T-cell (primary cell): ENCODE measurements around the gene SEMA4D. TPM values are rescaled to one million over a fixed set of nuclear protein-coding genes. Genes with fewer than 3 reads are reported as not detected.
"Not testable (repeated sequence)": the region's sequence is repeated elsewhere in the genome, so short reads cannot be mapped to it uniquely, and the experiment has no call there.

Experiments
- ATAC-seq, 4 experiments: fragments of 200-7000 bp in 3 of 4; fragments of 150-1000 bp in 1 of 4; cut with Tn5 transposase; replicated peaks in 1 of 4; 1 replicate in 3 of 4; 2 replicates in 1 of 4; pipeline ENCODE4 v1.10.0; 2021; ENCODE audit warnings: moderate library complexity in 3 of 4, mild to moderate bottlenecking in 2 of 4, moderate number of reproducible peaks in 1 of 4
- CTCF ChIA-PET, 2 donors: fragments of 300-600 bp; sonication (Branson Sonifier 250); formaldehyde crosslinking; loops; one replicate each; lab custom pipeline; 2022; ENCODE audit warnings: antibody characterized with exemption in 2 of 2; lab: Charles Lee
- POLR2A ChIA-PET, 2 donors: fragments of 300-600 bp; sonication (Branson Sonifier 250); formaldehyde crosslinking; loops; one replicate each; lab custom pipeline; 2022; ENCODE audit warnings: antibody characterized with exemption in 2 of 2; lab: Charles Lee
- DNase-seq, 35 experiments: peaks; one replicate each; pipeline versions ENCODE4 v3.0.0 to v3.0.0-alpha.2; 2013 to 2023
- H3K27ac ChIP-seq: one replicate; pipeline ENCODE4 v1.5.1; 2013; ENCODE audit warnings: low read length
- H3K27me3 ChIP-seq, 2 experiments: replicated peaks in 1 of 2; 1 replicate in 1 of 2; 2 replicates in 1 of 2; pipeline versions ENCODE4 v1.6.1 to v1.7.0; 2013; ENCODE audit warnings: low read length in 1 of 2, mixed read lengths in 1 of 2; ENCODE audit not compliant: control insufficient read depth in 2 of 2, insufficient read depth in 2 of 2; ENCODE audit errors: extremely low read depth in 1 of 2
- H3K36me3 ChIP-seq, 2 donors: 1 replicate in 1 of 2; 2 replicates in 1 of 2; pipeline versions ENCODE4 v1.6.1 to v1.7.0; 2013; ENCODE audit warnings: low read length in 1 of 2; ENCODE audit not compliant: control insufficient read depth in 2 of 2, insufficient read depth in 1 of 2; ENCODE audit errors: extremely low read depth in 1 of 2
- H3K4me1 ChIP-seq, 2 experiments: 1 replicate in 1 of 2; 2 replicates in 1 of 2; pipeline versions ENCODE4 v1.6.1 to v1.7.0; 2013; ENCODE audit warnings: low read length in 2 of 2, mixed read lengths in 1 of 2; ENCODE audit not compliant: insufficient read depth in 2 of 2, control insufficient read depth in 1 of 2; ENCODE audit errors: extremely low read depth in 1 of 2
- H3K4me3 ChIP-seq, 2 donors: 1 replicate in 1 of 2; 2 replicates in 1 of 2; pipeline versions ENCODE4 v1.5.1 to v1.7.0; 2013; ENCODE audit warnings: mild to moderate bottlenecking in 2 of 2, low read length in 1 of 2, moderate library complexity in 1 of 2; ENCODE audit not compliant: control insufficient read depth in 1 of 2; ENCODE audit errors: extremely low read depth in 1 of 2
- H3K9me3 ChIP-seq: 2 replicates; pipeline ENCODE4 v1.7.0; 2013
- H3K27ac Mint-ChIP-seq, 2 donors: one replicate each; pipeline ENCODE4 v1.8.0; 2020 to 2021; ENCODE audit warnings: mild to moderate bottlenecking in 2 of 2, mixed read lengths in 2 of 2
- H3K27me3 Mint-ChIP-seq, 2 donors: one replicate each; pipeline ENCODE4 v1.8.0; 2021 to 2022; ENCODE audit warnings: mixed read lengths in 2 of 2
- H3K36me3 Mint-ChIP-seq: one replicate; pipeline ENCODE4 v1.8.0; 2021; ENCODE audit warnings: mixed read lengths
- H3K4me1 Mint-ChIP-seq, 3 donors: one replicate each; pipeline ENCODE4 v1.8.0; 2020 to 2022; ENCODE audit warnings: mixed read lengths in 3 of 3, mild to moderate bottlenecking in 1 of 3
- H3K4me3 Mint-ChIP-seq, 3 donors: one replicate each; pipeline ENCODE4 v1.8.0; 2020 to 2022; ENCODE audit warnings: mild to moderate bottlenecking in 3 of 3, mixed read lengths in 3 of 3, moderate library complexity in 3 of 3
- H3K9me3 Mint-ChIP-seq, 3 donors: one replicate each; pipeline ENCODE4 v1.8.0; 2020 to 2022; ENCODE audit warnings: mixed read lengths in 3 of 3
- WGBS: methylation state at CpG from one replicate; pipeline ENCODE4 v1.1.5; 2013; ENCODE audit warnings: missing lambda C conversion rate; ENCODE audit not compliant: insufficient coverage; 5-methylcytosine and 5-hydroxymethylcytosine counted together
- total RNA-seq, 35 experiments: library from RNA in 6 of 35; stranded (reverse) in 6 of 35; fragments of 120-200 nt in 1 of 35; gene quantifications; one replicate each; pipeline versions ENCODE4 v1.2.1 to v1.2.4 and lab custom pipeline; 2013 to 2026

SEMA4D gene
- total RNA-seq, 5 donors from 2014 or later (not counting 1 experiment from before 2014, with no cell fraction given) = 347 to 585 (median 434) TPM

- Histone ChIP-seq H3K27ac (peak overlapping the region; percentile 63), H3K36me3 (peaks cover 0 to 44% of the 10 kb centered on the region in 2 donors), H3K4me1 (peaks cover 68 to 92% of the 10 kb centered on the region in 2 experiments), H3K4me3 (peak overlapping the region in 1 of 2 donors; percentile 52), H3K27me3 (no peaks in the 10 kb centered on the region), H3K9me3 (no peaks in the 10 kb centered on the region)
- DNase-seq (no peak), ATAC-seq (no peak)
- peak overlapping the region; percentile 97 to 98 for H3K27ac Mint-ChIP-seq
- POLR2A ChIA-PET = interaction anchor here in 1 of 2 donors (0.5 kb wide), 1 partner anchor 14 kb away, joined by 6 read pairs; no protein-coding TSS in a partner anchor
- H3K4me1 Mint-ChIP-seq = peaks cover 91 to 92% (median 92%) of the 10 kb centered on the region in 3 donors
- CTCF ChIA-PET = interaction anchor here in 1 of 2 donors (0.8 kb wide), 1 partner anchor 50 kb away, joined by 3 read pairs; no protein-coding TSS in a partner anchor
- H3K27me3 Mint-ChIP-seq = no peaks in the 10 kb centered on the region
- peaks cover 0 to 4% (median 0%) of the 10 kb centered on the region in 3 donors for H3K9me3 Mint-ChIP-seq
- peak overlapping the region; percentile 80 to 86 (median 81) for H3K4me3 Mint-ChIP-seq
- H3K36me3 Mint-ChIP-seq = peaks cover 59% of the 10 kb centered on the region
- 91% methylated on average over 7 of the region's 9 CpGs for WGBS
Observed at GRCh38 chr9:89475891-89476440, 21.9 kb downstream of the SEMA4D start.

GRCh38 chr9:89474939-89475338 lies 23.0 kb downstream of the SEMA4D start:
- peak overlapping the region; percentile 63 for H3K27ac ChIP-seq
- peaks cover 0 to 45% of the 10 kb centered on the region in 2 donors for H3K36me3 ChIP-seq
- H3K9me3 ChIP-seq = no peaks in the 10 kb centered on the region
- DNase-seq (no peak), ATAC-seq (no peak)
- Mint-ChIP-seq H3K9me3 (peaks cover 0 to 4% (median 0%) of the 10 kb centered on the region in 3 donors), H3K27me3 (no peaks in the 10 kb centered on the region), H3K27ac (peak overlapping the region; percentile 97 to 98), H3K36me3 (peaks cover 62% of the 10 kb centered on the region), H3K4me1 (peaks cover 95 to 98% (median 98%) of the 10 kb centered on the region in 3 donors), H3K4me3 (peak overlapping the region in 2 of 3 donors; percentile 81 to 86)
- POLR2A ChIA-PET = interaction anchor here in 1 of 2 donors (0.5 kb wide), 1 partner anchor 25 kb away, joined by 4 read pairs; no protein-coding TSS in a partner anchor
- H3K27me3 ChIP-seq = no peaks in the 10 kb centered on the region
- peaks cover 74 to 89% of the 10 kb centered on the region in 2 experiments for H3K4me1 ChIP-seq
- CTCF ChIA-PET = interaction anchor here in 1 of 2 donors (0.5 kb wide), 1 partner anchor 76 kb away, joined by 3 read pairs; no protein-coding TSS in a partner anchor
- WGBS = 67% methylated on average over 1 of the region's 3 CpGs
- no peak overlapping the region for H3K4me3 ChIP-seq

GRCh38 chr9:89473762-89474469 lies 24.0 kb downstream of the SEMA4D start:
- ATAC-seq = no peak
- H3K36me3 ChIP-seq = peaks cover 0 to 41% of the 10 kb centered on the region in 2 donors
- peaks cover 79 to 84% of the 10 kb centered on the region in 2 experiments for H3K4me1 ChIP-seq
- 75% methylated on average over 6 of the region's 7 CpGs for WGBS
- no peaks in the 10 kb centered on the region for H3K27me3 ChIP-seq
- H3K36me3 Mint-ChIP-seq = peaks cover 62% of the 10 kb centered on the region
- peaks cover 95 to 98% (median 98%) of the 10 kb centered on the region in 3 donors for H3K4me1 Mint-ChIP-seq
- no peaks in the 10 kb centered on the region for H3K9me3 ChIP-seq
- peak overlapping the region; percentile 97 to 98 for H3K27ac Mint-ChIP-seq
- peak overlapping the region; percentile 28 to 81 (median 35) for H3K4me3 Mint-ChIP-seq
- no peaks in the 10 kb centered on the region for H3K9me3 Mint-ChIP-seq
- DNase-seq = no peak
- H3K4me3 ChIP-seq = no peak overlapping the region
- ChIA-PET CTCF (interaction anchor here in 1 of 2 donors (0.6 kb wide), 1 partner anchor 14 kb away, joined by 3 read pairs; no protein-coding TSS in a partner anchor), POLR2A (interaction anchor here (0.6 to 0.8 kb wide), 2 partner anchors 14 to 56 kb away, joined by 4 to 6 read pairs; no protein-coding TSS in a partner anchor)
- peak overlapping the region; percentile 63 for H3K27ac ChIP-seq
- no peaks in the 10 kb centered on the region for H3K27me3 Mint-ChIP-seq

GRCh38 chr9:89471796-89472320 lies 26.1 kb downstream of the SEMA4D start:
- peaks cover 65% of the 10 kb centered on the region for H3K36me3 Mint-ChIP-seq
- peak overlapping the region; percentile 17 to 80 (median 17) for H3K4me3 Mint-ChIP-seq
- 30% methylated on average over 5 of the region's 6 CpGs for WGBS
- peak overlapping the region; percentile 97 to 98 for H3K27ac Mint-ChIP-seq
- H3K27me3 ChIP-seq, H3K9me3 Mint-ChIP-seq, ATAC-seq, H3K27me3 Mint-ChIP-seq, H3K9me3 ChIP-seq, H3K4me3 ChIP-seq, DNase-seq: not testable (repeated sequence)
- ChIA-PET POLR2A (interaction anchor here in 1 of 2 donors (0.7 kb wide), 1 partner anchor 18 kb away, joined by 5 read pairs; no protein-coding TSS in a partner anchor), CTCF (interaction anchor here in 1 of 2 donors (1.2 to 1.6 kb wide), 2 partner anchors 18 to 51 kb away, joined by 5 to 6 read pairs; no protein-coding TSS in a partner anchor)
- peak overlapping the region; percentile 15 for H3K27ac ChIP-seq
- peaks cover 0 to 46% of the 10 kb centered on the region in 2 donors for H3K36me3 ChIP-seq
- peaks cover 95 to 98% (median 98%) of the 10 kb centered on the region in 3 donors for H3K4me1 Mint-ChIP-seq
- H3K4me1 ChIP-seq = peaks cover 79 to 86% of the 10 kb centered on the region in 2 experiments

- Histone ChIP-seq H3K4me1 (peaks cover 79 to 86% of the 10 kb centered on the region in 2 experiments), H3K27ac (peak overlapping the region; percentile 88), H3K27me3 (no peaks in the 10 kb centered on the region), H3K4me3 (no peak overlapping the region), H3K36me3 (peaks cover 0 to 46% of the 10 kb centered on the region in 2 donors), H3K9me3 (no peaks in the 10 kb centered on the region)
- H3K27ac Mint-ChIP-seq = peak overlapping the region; percentile 97 to 98
- no peaks in the 10 kb centered on the region for H3K9me3 Mint-ChIP-seq
- CTCF ChIA-PET = interaction anchor here in 1 of 2 donors (1.2 to 1.6 kb wide), 2 partner anchors 19 to 51 kb away, joined by 5 to 6 read pairs; no protein-coding TSS in a partner anchor
- peaks cover 66% of the 10 kb centered on the region for H3K36me3 Mint-ChIP-seq
- peaks cover 95 to 98% (median 98%) of the 10 kb centered on the region in 3 donors for H3K4me1 Mint-ChIP-seq
- ATAC-seq (peak in 3 of 4 experiments; percentile 29 to 43 (median 40)), DNase-seq (peak in 2 of 35 experiments; percentile 42 to 59)
- WGBS = 33% methylated on average over 3 of the region's 3 CpGs
- peak overlapping the region; percentile 25 to 80 (median 57) for H3K4me3 Mint-ChIP-seq
- H3K27me3 Mint-ChIP-seq = no peaks in the 10 kb centered on the region
- POLR2A ChIA-PET = interaction anchor here in 1 of 2 donors (0.7 kb wide), 1 partner anchor 19 kb away, joined by 5 read pairs; no protein-coding TSS in a partner anchor
Observed at GRCh38 chr9:89471390-89471789, 26.5 kb downstream of the SEMA4D start.
